OCI-LY3 (cell line): ENCODE measurements around the gene LARGE1.

Experiments used
- CTCF ChIP-seq: fragments of 200-600, 300-600 bp; sonication (generic); IDR thresholded peaks from 2 replicates; pipeline ENCODE4 v1.5.1; 2014; ENCODE audit warnings: antibody characterized with exemption, low read length, low read depth
- EZH2phosphoT487 ChIP-seq: fragments of 200-600 bp; shearing (Covaris generic); IDR thresholded peaks from 2 replicates; pipeline ENCODE4 v1.6.1; 2018; ENCODE audit warnings: antibody characterized with exemption, mixed run types, low read depth

- no peak for TF ChIP-seq CTCF
- no peak for TF ChIP-seq EZH2phosphoT487
Measured at GRCh38 chr22:33314316-33314715, 606.0 kb downstream of the LARGE1 start.
